Pancreas (tissue), 10 donors: ENCODE results near the gene TBX10. TPM values are rescaled to one million over a fixed set of nuclear protein-coding genes. Genes with fewer than 3 reads are reported as not detected.
"Not testable (repeated sequence)": the region's sequence is repeated elsewhere in the genome, so short reads cannot be mapped to it uniquely, and the experiment has no call there.

Experiments
- ATAC-seq, 4 donors: fragments of 200-7000 bp; cut with Tn5 transposase; one replicate each; pipeline versions ENCODE4 v1.8.0 to v1.9.1; 2020; ENCODE audit warnings: mild to moderate bottlenecking in 4 of 4, moderate library complexity in 4 of 4
- DNase-seq, 6 donors: peaks; one replicate each; pipeline ENCODE4 v3.0.0-alpha.2; 2020
- FAIRE-seq: peaks from 2 replicates; lab custom pipeline; 2012; peaks lifted over from hg19 to GRCh38; lab: Jason Lieb, UNC
- H3K27ac ChIP-seq, 4 donors: fragments of 200-600 bp; sonication (generic); 1 replicate in 3 of 4; 2 replicates in 1 of 4; pipeline versions ENCODE4 v1.5.0 to v1.8.0; 2020
- H3K27me3 ChIP-seq, 4 donors: fragments of 200-600 bp; one replicate each; pipeline ENCODE4 v1.8.0; 2021
- H3K36me3 ChIP-seq, 3 donors: fragments of 200-600 bp; sonication (generic) in 1 of 3; one replicate each; pipeline versions ENCODE4 v1.5.0 to v1.8.0; 2020 to 2021
- H3K4me1 ChIP-seq, 3 donors: fragments of 200-600 bp; one replicate each; pipeline ENCODE4 v1.8.0; 2021
- H3K4me3 ChIP-seq, 4 donors: fragments of 200-600 bp; sonication (generic) in 2 of 4; one replicate each; pipeline versions ENCODE4 v1.5.0 to v1.8.0; 2020 to 2021
- H3K9me3 ChIP-seq, 4 donors: fragments of 200-600 bp; one replicate each; pipeline ENCODE4 v1.8.0; 2021
- CTCF ChIP-seq, 4 donors: fragments of 200-600 bp; sonication (generic) in 3 of 4; IDR thresholded peaks; one replicate each; pipeline versions ENCODE4 v1.5.0 to v1.8.0; 2021; ENCODE audit warnings: antibody characterized with exemption in 4 of 4
- WGBS, 2 donors: extraction: QIAGEN DNeasy Blood & Tissue Kit; methylation state at CpG; one replicate each; pipeline ENCODE4 v1.1.7; 2013; 5-methylcytosine and 5-hydroxymethylcytosine counted together
- intact Hi-C, 3 donors: fragments of 100-400 bp; cut with DNase I; formaldehyde crosslinking; loops; one replicate each; pipeline versions ENCODE4 v1.11.1 to v1.14.2; 2022
- polyA plus RNA-seq, 2 donors: library from polyadenylated mRNA; stranded (reverse); fragments of 200-250 nt; gene quantifications; one replicate each; pipeline ENCODE4 v1.2.3, GENCODE V29; 2013
- total RNA-seq, 6 donors: library from RNA; stranded (reverse); fragmentation: NEBNext Ultra II Directional in 4 of 6; extraction: Animal tissue kit (Norgen Biotek cat#: 25700) in 4 of 6; gene quantifications; one replicate each; pipeline versions ENCODE4 v1.2.1 to v1.2.4, GENCODE V29; 2021 to 2023
- donor health status: healthy with polysubstance abuse.
- donor health status: DM: no; HTN: no; CAD: no; lungs with moderate emphysema.
- donor health status: DM: no; HTN: no; CAD: no.
- donor health status: control.
- donor health status: control.
- donor health status: Bipolar disorder and iron deficiency.
- donor health status: DM: yes; HTN: yes; CAD: no.
- donor health status: DM: no; HTN: no; CAD: no.
- donor health status: DM: no; HTN: no; CAD: no.
- donor health status: DM: yes; HTN: yes; CAD: no.

TBX10 gene
- total and polyA plus RNA-seq, 8 donors = 0.09 to 0.37 (median 0.26) TPM; not detected in 4

DNA sequence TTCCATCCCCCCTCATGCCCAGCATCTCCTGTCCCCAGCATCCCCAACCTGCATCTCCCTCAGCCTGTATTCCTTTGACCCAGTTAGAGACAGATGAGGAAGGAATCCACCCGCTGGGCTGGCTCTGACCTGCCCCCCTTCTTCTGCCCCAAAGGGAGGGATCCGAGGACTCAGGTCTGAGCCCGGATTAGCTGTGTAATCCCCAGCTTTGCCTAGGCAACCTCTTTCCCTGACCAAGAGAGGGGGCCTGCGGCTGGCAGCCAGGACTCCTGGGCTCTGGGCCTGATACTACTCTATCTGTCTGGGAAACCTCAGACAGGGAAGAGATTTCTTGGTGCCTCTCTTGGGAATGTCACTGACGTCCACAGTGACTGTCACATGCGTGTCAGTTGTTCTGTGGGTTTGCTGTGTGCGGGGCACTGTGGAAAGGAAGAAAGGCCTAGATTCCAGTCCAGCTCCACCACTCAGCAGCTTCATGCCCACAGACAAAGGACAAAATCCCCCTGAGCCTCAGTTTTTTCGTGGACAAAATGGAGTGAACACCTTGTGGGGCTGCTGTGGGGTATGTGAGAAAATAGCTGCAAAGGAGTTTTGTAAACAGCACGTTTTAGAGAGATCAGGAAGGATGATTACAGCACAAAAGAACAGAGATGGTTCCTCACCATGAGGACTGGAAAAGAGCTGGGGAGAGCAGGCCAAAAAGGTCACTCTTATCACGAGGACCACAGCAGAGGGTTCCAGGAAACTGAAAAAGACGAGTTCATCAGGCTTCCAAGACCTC lies 34.1 kb downstream of the TBX10 start:
- ATAC-seq = no peak
- FAIRE-seq = no peak
- H3K36me3 ChIP-seq = peaks cover 5 to 13% (median 5%) of the 10 kb centered on the region in 3 donors
- H3K27ac ChIP-seq = no peak overlapping the region
- H3K9me3 ChIP-seq = no peaks in the 10 kb centered on the region
- TF ChIP-seq CTCF (IDR thresholded peaks at IDR 0.05) = no peak
- no peaks in the 10 kb centered on the region for H3K27me3 ChIP-seq
- intact Hi-C loops = loop anchor here in 1 of 3 donors (5.0 kb wide), 1 partner anchor 33 kb away; no protein-coding TSS in a partner anchor
- H3K4me1 ChIP-seq = peaks cover 0 to 10% (median 0%) of the 10 kb centered on the region in 3 donors
- no peak for DNase-seq
- WGBS, 2 donors = 62 to 74% methylated on average over 11 of the region's 11 CpGs
- H3K4me3 ChIP-seq = no peak overlapping the region

DNA sequence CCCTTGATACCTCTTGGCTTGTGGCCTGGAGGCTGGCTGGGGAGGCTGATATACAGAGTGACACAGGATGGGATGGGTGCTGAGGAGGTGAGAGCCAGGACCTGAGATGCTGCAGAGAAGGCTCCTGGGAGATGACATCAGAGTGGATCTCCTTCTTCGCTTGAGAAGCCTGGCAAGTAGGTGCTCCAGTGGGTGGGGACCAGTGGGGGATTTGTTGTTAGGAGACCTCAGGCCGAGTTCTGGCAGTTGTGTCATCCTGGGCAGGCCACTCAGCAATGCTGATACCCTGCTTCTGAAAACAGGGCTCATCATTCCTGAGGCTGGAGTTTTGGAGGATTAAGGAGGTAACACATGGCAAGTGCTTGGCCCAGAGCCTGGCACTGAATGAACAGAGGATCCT lies 34.7 kb downstream of the TBX10 start:
- WGBS, 2 donors = 75 to 80% methylated on average over 2 of the region's 2 CpGs
- ATAC-seq (no peak), FAIRE-seq (no peak), DNase-seq (no peak)
- Histone ChIP-seq H3K4me3 (no peak overlapping the region), H3K27me3 (no peaks in the 10 kb centered on the region), H3K9me3 (no peaks in the 10 kb centered on the region), H3K4me1 (peaks cover 0 to 10% (median 0%) of the 10 kb centered on the region in 3 donors), H3K27ac (no peak overlapping the region), H3K36me3 (peaks cover 0 to 9% (median 0%) of the 10 kb centered on the region in 3 donors)
- intact Hi-C loops = loop anchor here in 1 of 3 donors (5.0 kb wide), 1 partner anchor 33 kb away; no protein-coding TSS in a partner anchor
- TF ChIP-seq CTCF (IDR thresholded peaks at IDR 0.05) = no peak

DNA sequence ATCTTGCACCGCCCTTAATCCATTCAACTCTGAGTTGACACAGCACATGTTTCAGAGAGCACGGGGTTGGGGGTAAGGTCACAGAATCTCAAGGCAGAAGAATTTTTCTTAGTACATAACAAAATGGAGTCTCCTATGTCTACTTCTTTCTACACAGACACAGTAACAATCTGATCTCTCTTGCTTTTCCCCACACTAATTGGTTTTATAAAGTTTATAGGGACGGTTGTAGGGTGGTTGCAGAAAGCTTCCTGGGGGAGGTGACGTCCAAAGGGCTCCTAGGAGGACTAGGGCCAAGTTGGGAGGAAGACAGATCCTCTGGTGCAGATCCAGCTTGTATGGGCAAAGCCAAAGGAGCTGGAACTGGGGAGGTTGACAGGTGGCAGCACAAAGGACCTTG lies 35.4 kb downstream of the TBX10 start:
- WGBS, 2 donors = 48 to 71% methylated on average over 2 of the region's 4 CpGs
- H3K4me1 ChIP-seq = peaks cover 0 to 10% (median 0%) of the 10 kb centered on the region in 3 donors
- H3K27ac ChIP-seq, H3K36me3 ChIP-seq, H3K4me3 ChIP-seq, intact Hi-C loops, DNase-seq, FAIRE-seq, H3K9me3 ChIP-seq, ATAC-seq, H3K27me3 ChIP-seq: not testable (repeated sequence)

DNA sequence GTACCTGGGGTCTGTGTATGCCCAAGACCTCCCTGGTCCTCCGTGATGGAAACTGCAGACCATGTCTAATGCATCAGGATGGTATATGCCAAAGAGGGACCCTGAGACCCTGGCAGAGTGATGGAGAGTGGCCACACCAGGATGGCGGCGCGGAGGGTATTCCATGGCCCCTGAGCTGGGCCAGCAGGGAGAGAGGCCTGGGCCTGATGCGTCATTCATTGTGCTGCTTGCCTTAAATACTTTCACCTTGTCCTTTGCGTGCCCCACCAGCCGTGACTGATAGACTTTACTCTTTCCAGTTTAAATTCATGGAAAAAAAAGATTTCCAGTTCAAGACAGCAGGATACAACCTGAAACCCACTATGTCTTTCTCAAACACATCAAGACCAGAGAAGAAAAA lies 38.5 kb downstream of the TBX10 start:
- Histone ChIP-seq H3K9me3 (no peaks in the 10 kb centered on the region), H3K27ac (no peak overlapping the region), H3K36me3 (no peaks in the 10 kb centered on the region), H3K27me3 (no peaks in the 10 kb centered on the region), H3K4me1 (peaks cover 0 to 1% (median 0%) of the 10 kb centered on the region in 3 donors), H3K4me3 (no peak overlapping the region)
- no peak for TF ChIP-seq CTCF (IDR thresholded peaks at IDR 0.05)
- intact Hi-C loops = no loop called here
- FAIRE-seq (no peak), DNase-seq (no peak), ATAC-seq (no peak)
- 90 to 92% methylated on average over 7 of the region's 7 CpGs for WGBS, 2 donors

DNA sequence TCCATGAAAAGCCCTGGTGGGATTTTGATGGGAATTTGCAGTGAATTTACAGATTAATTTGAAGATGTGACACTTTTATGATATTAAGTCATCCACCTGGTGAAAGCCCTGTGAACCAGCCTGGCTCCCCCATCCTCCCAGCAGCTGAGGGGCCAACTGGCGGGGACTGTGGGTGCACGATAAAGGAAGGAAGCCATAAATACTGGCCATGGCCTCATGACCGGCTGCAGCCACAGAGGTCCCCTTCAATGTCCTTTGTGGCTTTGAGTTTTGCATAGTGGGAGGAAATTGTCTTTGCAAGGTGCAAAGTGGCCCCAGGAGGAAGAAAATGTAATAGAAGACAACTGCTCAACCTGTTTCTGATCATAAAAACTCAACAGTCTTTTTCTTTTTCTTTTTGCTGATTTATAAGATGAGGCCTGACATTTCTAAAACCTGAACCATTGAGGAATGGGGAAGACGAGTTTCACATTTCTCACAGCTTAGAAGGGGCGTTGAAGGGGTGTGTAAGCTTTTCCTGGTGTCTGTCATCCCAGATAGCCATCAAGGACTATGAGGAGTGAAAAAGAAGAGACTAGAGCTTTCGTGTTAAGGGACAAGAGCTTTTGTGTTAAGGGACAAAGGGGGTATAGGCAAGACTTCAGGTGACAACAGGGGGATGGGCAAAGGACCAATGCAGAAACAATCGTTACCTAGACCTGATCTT lies 39.1 kb downstream of the TBX10 start:
- TF ChIP-seq CTCF (IDR thresholded peaks at IDR 0.05) = no peak
- H3K9me3 ChIP-seq = no peaks in the 10 kb centered on the region
- no peaks in the 10 kb centered on the region for H3K36me3 ChIP-seq
- intact Hi-C loops = no loop called here
- H3K27ac ChIP-seq = no peak overlapping the region
- ATAC-seq (no peak), FAIRE-seq (no peak), DNase-seq (no peak)
- WGBS, 2 donors = 61 to 72% methylated on average over 7 of the region's 7 CpGs
- no peaks in the 10 kb centered on the region for H3K27me3 ChIP-seq
- H3K4me3 ChIP-seq = no peak overlapping the region
- H3K4me1 ChIP-seq = no peaks in the 10 kb centered on the region
